Measurements from ENCODE around the gene PRPF19.

DNA sequence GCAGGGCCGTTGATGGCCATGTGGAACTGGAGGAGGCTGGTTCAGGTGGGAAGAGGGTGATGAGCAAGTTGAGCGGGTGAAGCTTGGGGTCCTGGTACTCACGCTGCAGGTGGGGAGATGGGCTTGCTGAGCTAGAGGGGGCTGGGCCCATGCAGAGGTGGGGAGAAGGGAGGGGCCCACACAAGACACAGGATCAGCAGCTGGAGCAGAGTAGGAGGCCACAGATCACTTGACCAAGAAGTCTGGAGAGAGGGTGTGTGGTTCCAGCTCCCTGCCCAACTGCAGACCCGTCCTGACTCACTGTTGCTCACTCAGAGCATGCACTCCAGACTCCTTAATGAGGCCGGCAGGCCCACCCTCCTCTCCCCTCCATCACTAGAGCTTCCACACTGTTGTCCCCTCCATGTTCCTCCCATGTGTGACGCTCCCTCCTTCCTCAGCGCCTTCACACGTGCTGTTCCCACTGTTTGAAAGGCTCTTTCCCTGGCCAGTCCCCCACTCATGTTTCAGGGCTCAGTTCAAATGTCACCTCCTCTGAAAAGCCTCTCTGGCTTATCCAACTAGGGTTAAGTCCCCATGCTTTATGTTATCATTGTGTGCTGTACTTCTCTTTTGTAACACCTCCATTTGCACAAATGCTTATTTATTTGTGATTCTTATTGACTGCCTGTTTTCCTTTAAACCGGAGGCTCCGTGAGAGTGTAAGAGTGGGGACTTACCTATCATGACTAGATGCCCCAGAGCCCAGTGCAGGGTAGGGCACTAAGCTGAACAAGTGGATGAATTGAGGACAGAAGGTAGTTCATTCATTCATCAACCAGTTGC lies 62.1 kb downstream of the PRPF19 start:
- no peak for TF ChIP-seq CTCF (IDR thresholded peaks at IDR 0.05)
- TF ChIP-seq POLR2AphosphoS5 (IDR thresholded peaks at IDR 0.05) = no peak
- TF ChIP-seq POLR2A (IDR thresholded peaks at IDR 0.05) = no peak
